Endothelial cell of umbilical vein (primary cell): ENCODE measurements around the gene SLC17A9. TPM values are rescaled to one million over a fixed set of nuclear protein-coding genes. Genes with fewer than 3 reads are reported as not detected.

ENCODE experiments used
- BruUV-seq: library from RNA; stranded (reverse); fragments of 400-500 nt; replicated peaks from 2 replicates; lab custom pipeline; 2021; lab: Mats Ljungman, UMichigan
- CTCF ChIA-PET: fragments of 300-600, 350-600 bp; sonication (Branson Sonifier 250); formaldehyde crosslinking; loops from one replicate; lab custom pipeline; 2021; ENCODE audit warnings: antibody characterized with exemption, inconsistent platforms; lab: Charles Lee
- POLR2A ChIA-PET: fragments of 300-600, 350-600 bp; sonication (Branson Sonifier 250); formaldehyde crosslinking; loops from one replicate; lab custom pipeline; 2021; ENCODE audit warnings: antibody characterized with exemption, inconsistent platforms; lab: Charles Lee
- DNase-seq: peaks from one replicate; pipeline ENCODE4 v3.0.0-alpha.2; 2011; ENCODE audit warnings: low read depth, low spot score
- FAIRE-seq: peaks from 2 replicates; lab custom pipeline; 2011; peaks lifted over from hg19 to GRCh38; lab: Jason Lieb, UNC
- H2AFZ ChIP-seq: 2 replicates; pipeline ENCODE4 v1.6.0; 2012; ENCODE audit warnings: low read depth, low read length, control low read depth, inconsistent platforms
- H3K27ac ChIP-seq: 2 replicates; pipeline ENCODE4 v1.5.1; 2011; ENCODE audit warnings: low read depth, mild to moderate bottlenecking, control low read depth, low read length, moderate library complexity; ENCODE audit not compliant: insufficient read depth
- H3K27me3 ChIP-seq, 2 experiments: 2 replicates each; pipeline versions ENCODE4 v1.6.0 to v1.6.1; 2011; ENCODE audit warnings: low read length in 2 of 2, mixed read lengths in 1 of 2; ENCODE audit not compliant: control insufficient read depth in 2 of 2, insufficient read depth in 2 of 2
- H3K36me3 ChIP-seq, 2 experiments: 2 replicates in 1 of 2; 3 replicates in 1 of 2; pipeline ENCODE4 v1.5.1; 2011; ENCODE audit warnings: low read length in 2 of 2, mild to moderate bottlenecking in 1 of 2, moderate library complexity in 1 of 2; ENCODE audit not compliant: control insufficient read depth in 2 of 2, insufficient read depth in 2 of 2; ENCODE audit errors: extremely low read depth in 1 of 2
- H3K4me1 ChIP-seq: 3 replicates; pipeline ENCODE4 v1.5.1; 2011; ENCODE audit warnings: mild to moderate bottlenecking, low read length; ENCODE audit not compliant: control insufficient read depth, insufficient read depth; ENCODE audit errors: extremely low read depth
- H3K4me2 ChIP-seq: 2 replicates; pipeline ENCODE4 v1.6.1; 2011; ENCODE audit warnings: low read length, control low read depth, mixed read lengths; ENCODE audit not compliant: insufficient read depth
- H3K4me3 ChIP-seq, 3 experiments: fragments of 200-600 bp in 1 of 3; sonication (generic), shearing (Covaris generic) in 1 of 3; replicated peaks in 1 of 3; 2 replicates each; pipeline ENCODE4 v1.5.1; 2011 to 2016; ENCODE audit warnings: control low read depth in 3 of 3, low read length in 3 of 3, mild to moderate bottlenecking in 2 of 3, inconsistent platforms in 1 of 3, low read depth in 1 of 3, moderate library complexity in 1 of 3; ENCODE audit not compliant: insufficient read depth in 1 of 3
- H3K79me2 ChIP-seq: 2 replicates; pipeline ENCODE4 v1.6.0; 2012; ENCODE audit warnings: low read length, inconsistent platforms; ENCODE audit not compliant: control insufficient read depth, insufficient read depth
- H3K9ac ChIP-seq: replicated peaks from 2 replicates; pipeline ENCODE3; 2011; ENCODE audit warnings: low read length, control low read depth; ENCODE audit not compliant: insufficient read depth; ENCODE audit errors: extremely low read depth
- H3K9me1 ChIP-seq: replicated peaks from 3 replicates; pipeline ENCODE4 v1.6.0; 2011; ENCODE audit warnings: mild to moderate bottlenecking, low read length; ENCODE audit not compliant: control insufficient read depth, insufficient read depth; ENCODE audit errors: extremely low read depth
- H3K9me3 ChIP-seq: replicated peaks from 2 replicates; pipeline ENCODE4 v1.5.1; 2012; ENCODE audit warnings: low read length, inconsistent platforms; ENCODE audit not compliant: control insufficient read depth, insufficient read depth
- H4K20me1 ChIP-seq: replicated peaks from 2 replicates; pipeline ENCODE3; 2011; ENCODE audit warnings: mild to moderate bottlenecking, low read length; ENCODE audit not compliant: control insufficient read depth, insufficient read depth; ENCODE audit errors: extremely low read depth
- CTCF ChIP-seq, 2 donors: IDR thresholded peaks; 1 replicate in 1 of 2; 2 replicates in 1 of 2; pipeline ENCODE4 v1.5.1; 2011; ENCODE audit warnings: low read length in 2 of 2, mild to moderate bottlenecking in 2 of 2, moderate library complexity in 2 of 2, control low read depth in 1 of 2, inconsistent platforms in 1 of 2, low read depth in 1 of 2; ENCODE audit not compliant: insufficient read depth in 1 of 2; ENCODE audit errors: extremely low read depth in 1 of 2
- EZH2 ChIP-seq: IDR thresholded peaks from 2 replicates; pipeline ENCODE4 v1.6.1; 2012; ENCODE audit warnings: borderline replicate concordance, low read depth, mild to moderate bottlenecking, moderate library complexity, low read length, inconsistent platforms; ENCODE audit not compliant: severe bottlenecking
- FOS ChIP-seq: IDR thresholded peaks from 2 replicates; pipeline ENCODE4 v1.6.1; 2011; ENCODE audit warnings: mild to moderate bottlenecking, low read length, moderate library complexity, borderline replicate concordance; ENCODE audit not compliant: insufficient read depth
- JUN ChIP-seq: IDR thresholded peaks from 2 replicates; pipeline ENCODE4 v1.6.1; 2011; ENCODE audit warnings: borderline replicate concordance, low read depth; ENCODE audit not compliant: insufficient read length, insufficient read depth
- MAX ChIP-seq: IDR thresholded peaks from 2 replicates; pipeline ENCODE4 v1.6.1; 2011; ENCODE audit not compliant: insufficient read depth, insufficient read length
- MYC ChIP-seq: IDR thresholded peaks from one replicate; pipeline ENCODE4 v1.6.1; 2011; ENCODE audit warnings: mild to moderate bottlenecking, low read depth, low read length
- POLR2A ChIP-seq: IDR thresholded peaks from 2 replicates; pipeline ENCODE4 v1.6.1; 2012; ENCODE audit warnings: low read depth, mild to moderate bottlenecking, control low read depth, low read length
- POLR2AphosphoS5 ChIP-seq: IDR thresholded peaks from 2 replicates; pipeline ENCODE4 v1.6.1; 2012; ENCODE audit warnings: low read depth, mild to moderate bottlenecking, control low read depth, low read length, moderate library complexity; ENCODE audit not compliant: insufficient read depth
- dilution Hi-C: fragments of 300-500 bp; cut with MboI; formaldehyde crosslinking; loops from one replicate; pipeline ENCODE4 v1.15.0; 2019; ENCODE audit warnings: low sequenced_read_pairs; ENCODE audit not compliant: extremely low pct_ligation_motif_present
- intact Hi-C: fragments of 100-400 bp; cut with micrococcal nuclease; formaldehyde crosslinking; loops from one replicate; pipeline ENCODE4 v1.10.0; 2022
- polyA plus RNA-seq, 4 experiments: library from polyadenylated mRNA; depleted of rRNA in 3 of 4; stranded (reverse) in 3 of 4; unstranded in 1 of 4; fragments of >200 nt; gene quantifications; 2 replicates each; pipeline versions ENCODE4 v1.2.1 to v1.2.3, GENCODE V29; 2011 to 2012; ENCODE audit warnings: missing spikeins in 1 of 4
- total RNA-seq: library from RNA; stranded (reverse); gene quantifications from 2 replicates; pipeline ENCODE4 v1.2.3, GENCODE V29; 2021

The SLC17A9 gene
- total and polyA plus RNA-seq, 2 donors (not counting 3 experiments of a cell fraction or from before 2014, with no cell fraction given), result 38.2 to 44.5 TPM

GRCh38 chr20:62990306-62990825, 37.9 kb downstream of the SLC17A9 start:
- ChIA-PET POLR2A (no interaction called here), CTCF (interaction anchor here (0.8 to 1.5 kb wide), 3 partner anchors 15 to 19 kb away, joined by 4 to 8 read pairs (median 6); no protein-coding TSS in a partner anchor)
- Histone ChIP-seq H3K9me3 (no peaks in the 10 kb centered on the region), H3K9ac (no peak overlapping the region), H3K27me3 (no peaks in the 10 kb centered on the region), H3K9me1 (no peaks in the 10 kb centered on the region), H4K20me1 (no peaks in the 10 kb centered on the region), H2AFZ (no peak overlapping the region), H3K79me2 (no peaks in the 10 kb centered on the region), H3K4me2 (no peak overlapping the region), H3K27ac (no peak overlapping the region), H3K4me3 (no peak overlapping the region), H3K36me3 (no peaks in the 10 kb centered on the region), H3K4me1 (no peaks in the 10 kb centered on the region)
- dilution Hi-C loops (no loop called here), intact Hi-C loops (no loop called here)
- FAIRE-seq, result no peak
- DNase-seq, result no peak
- no peak for TF ChIP-seq POLR2AphosphoS5
- no peak for TF ChIP-seq JUN
- TF ChIP-seq MYC, result no peak
- TF ChIP-seq FOS, result no peak
- TF ChIP-seq EZH2, result no peak
- no peak for TF ChIP-seq MAX
- no peak for TF ChIP-seq POLR2A
- no peak for TF ChIP-seq CTCF (IDR thresholded peaks at IDR 0.05; ENCODE audit: extremely low read depth in 1 of 2, insufficient read depth in 1 of 2, low read depth in 1 of 2, low read length in 2 of 2)
- no TSS peak for BruUV-seq
